Endothelial cell of umbilical vein (primary cell): ENCODE data around the gene GPLD1. TPM values are rescaled to one million over a fixed set of nuclear protein-coding genes. Genes with fewer than 3 reads are reported as not detected.

Experiments
- BruUV-seq: library from RNA; stranded (reverse); fragments of 400-500 nt; replicated peaks from 2 replicates; lab custom pipeline; 2021; lab: Mats Ljungman, UMichigan
- CTCF ChIA-PET: fragments of 300-600, 350-600 bp; sonication (Branson Sonifier 250); formaldehyde crosslinking; loops from one replicate; lab custom pipeline; 2021; ENCODE audit warnings: antibody characterized with exemption, inconsistent platforms; lab: Charles Lee
- POLR2A ChIA-PET: fragments of 300-600, 350-600 bp; sonication (Branson Sonifier 250); formaldehyde crosslinking; loops from one replicate; lab custom pipeline; 2021; ENCODE audit warnings: antibody characterized with exemption, inconsistent platforms; lab: Charles Lee
- DNase-seq: peaks from one replicate; pipeline ENCODE4 v3.0.0-alpha.2; 2011; ENCODE audit warnings: low read depth, low spot score
- FAIRE-seq: peaks from 2 replicates; lab custom pipeline; 2011; peaks lifted over from hg19 to GRCh38; lab: Jason Lieb, UNC
- H2AFZ ChIP-seq: 2 replicates; pipeline ENCODE4 v1.6.0; 2012; ENCODE audit warnings: low read depth, low read length, control low read depth, inconsistent platforms
- H3K27ac ChIP-seq: 2 replicates; pipeline ENCODE4 v1.5.1; 2011; ENCODE audit warnings: low read depth, mild to moderate bottlenecking, control low read depth, low read length, moderate library complexity; ENCODE audit not compliant: insufficient read depth
- H3K27me3 ChIP-seq, 2 experiments: 2 replicates each; pipeline versions ENCODE4 v1.6.0 to v1.6.1; 2011; ENCODE audit warnings: low read length in 2 of 2, mixed read lengths in 1 of 2; ENCODE audit not compliant: control insufficient read depth in 2 of 2, insufficient read depth in 2 of 2
- H3K36me3 ChIP-seq, 2 experiments: 2 replicates in 1 of 2; 3 replicates in 1 of 2; pipeline ENCODE4 v1.5.1; 2011; ENCODE audit warnings: low read length in 2 of 2, mild to moderate bottlenecking in 1 of 2, moderate library complexity in 1 of 2; ENCODE audit not compliant: control insufficient read depth in 2 of 2, insufficient read depth in 2 of 2; ENCODE audit errors: extremely low read depth in 1 of 2
- H3K4me1 ChIP-seq: 3 replicates; pipeline ENCODE4 v1.5.1; 2011; ENCODE audit warnings: mild to moderate bottlenecking, low read length; ENCODE audit not compliant: control insufficient read depth, insufficient read depth; ENCODE audit errors: extremely low read depth
- H3K4me2 ChIP-seq: 2 replicates; pipeline ENCODE4 v1.6.1; 2011; ENCODE audit warnings: low read length, control low read depth, mixed read lengths; ENCODE audit not compliant: insufficient read depth
- H3K4me3 ChIP-seq, 3 experiments: fragments of 200-600 bp in 1 of 3; sonication (generic), shearing (Covaris generic) in 1 of 3; replicated peaks in 1 of 3; 2 replicates each; pipeline ENCODE4 v1.5.1; 2011 to 2016; ENCODE audit warnings: control low read depth in 3 of 3, low read length in 3 of 3, mild to moderate bottlenecking in 2 of 3, inconsistent platforms in 1 of 3, low read depth in 1 of 3, moderate library complexity in 1 of 3; ENCODE audit not compliant: insufficient read depth in 1 of 3
- H3K79me2 ChIP-seq: 2 replicates; pipeline ENCODE4 v1.6.0; 2012; ENCODE audit warnings: low read length, inconsistent platforms; ENCODE audit not compliant: control insufficient read depth, insufficient read depth
- H3K9ac ChIP-seq: replicated peaks from 2 replicates; pipeline ENCODE3; 2011; ENCODE audit warnings: low read length, control low read depth; ENCODE audit not compliant: insufficient read depth; ENCODE audit errors: extremely low read depth
- H3K9me1 ChIP-seq: replicated peaks from 3 replicates; pipeline ENCODE4 v1.6.0; 2011; ENCODE audit warnings: mild to moderate bottlenecking, low read length; ENCODE audit not compliant: control insufficient read depth, insufficient read depth; ENCODE audit errors: extremely low read depth
- H3K9me3 ChIP-seq: replicated peaks from 2 replicates; pipeline ENCODE4 v1.5.1; 2012; ENCODE audit warnings: low read length, inconsistent platforms; ENCODE audit not compliant: control insufficient read depth, insufficient read depth
- H4K20me1 ChIP-seq: replicated peaks from 2 replicates; pipeline ENCODE3; 2011; ENCODE audit warnings: mild to moderate bottlenecking, low read length; ENCODE audit not compliant: control insufficient read depth, insufficient read depth; ENCODE audit errors: extremely low read depth
- GATA2 ChIP-seq: IDR thresholded peaks from 2 replicates; pipeline ENCODE4 v1.7.0; 2011; ENCODE audit warnings: low read depth, mild to moderate bottlenecking, moderate library complexity, mixed read lengths, low read length; ENCODE audit not compliant: insufficient read length, insufficient read depth
- JUN ChIP-seq: IDR thresholded peaks from 2 replicates; pipeline ENCODE4 v1.6.1; 2011; ENCODE audit warnings: borderline replicate concordance, low read depth; ENCODE audit not compliant: insufficient read length, insufficient read depth
- POLR2A ChIP-seq: IDR thresholded peaks from 2 replicates; pipeline ENCODE4 v1.6.1; 2012; ENCODE audit warnings: low read depth, mild to moderate bottlenecking, control low read depth, low read length
- POLR2AphosphoS5 ChIP-seq: IDR thresholded peaks from 2 replicates; pipeline ENCODE4 v1.6.1; 2012; ENCODE audit warnings: low read depth, mild to moderate bottlenecking, control low read depth, low read length, moderate library complexity; ENCODE audit not compliant: insufficient read depth
- dilution Hi-C: fragments of 300-500 bp; cut with MboI; formaldehyde crosslinking; loops from one replicate; pipeline ENCODE4 v1.15.0; 2019; ENCODE audit warnings: low sequenced_read_pairs; ENCODE audit not compliant: extremely low pct_ligation_motif_present
- intact Hi-C: fragments of 100-400 bp; cut with micrococcal nuclease; formaldehyde crosslinking; loops from one replicate; pipeline ENCODE4 v1.10.0; 2022
- polyA plus RNA-seq, 4 experiments: library from polyadenylated mRNA; depleted of rRNA in 3 of 4; stranded (reverse) in 3 of 4; unstranded in 1 of 4; fragments of >200 nt; gene quantifications; 2 replicates each; pipeline versions ENCODE4 v1.2.1 to v1.2.3, GENCODE V29; 2011 to 2012; ENCODE audit warnings: missing spikeins in 1 of 4
- total RNA-seq: library from RNA; stranded (reverse); gene quantifications from 2 replicates; pipeline ENCODE4 v1.2.3, GENCODE V29; 2021
- TF ChIP-seq, protein P1 (sequence below): IDR thresholded peaks from 2 replicates; pipeline ENCODE4 v1.6.1; 2011; ENCODE audit not compliant: insufficient read depth, insufficient read length
- TF ChIP-seq, protein P2 (sequence below), 2 donors: IDR thresholded peaks; 1 replicate in 1 of 2; 2 replicates in 1 of 2; pipeline ENCODE4 v1.5.1; 2011; ENCODE audit warnings: low read length in 2 of 2, mild to moderate bottlenecking in 2 of 2, moderate library complexity in 2 of 2, control low read depth in 1 of 2, inconsistent platforms in 1 of 2, low read depth in 1 of 2; ENCODE audit not compliant: insufficient read depth in 1 of 2; ENCODE audit errors: extremely low read depth in 1 of 2

Gene GPLD1
- total and polyA plus RNA-seq, 2 donors (not counting 3 experiments of a cell fraction or from before 2014, with no cell fraction given) = 0.03 to 0.53 TPM

DNA sequence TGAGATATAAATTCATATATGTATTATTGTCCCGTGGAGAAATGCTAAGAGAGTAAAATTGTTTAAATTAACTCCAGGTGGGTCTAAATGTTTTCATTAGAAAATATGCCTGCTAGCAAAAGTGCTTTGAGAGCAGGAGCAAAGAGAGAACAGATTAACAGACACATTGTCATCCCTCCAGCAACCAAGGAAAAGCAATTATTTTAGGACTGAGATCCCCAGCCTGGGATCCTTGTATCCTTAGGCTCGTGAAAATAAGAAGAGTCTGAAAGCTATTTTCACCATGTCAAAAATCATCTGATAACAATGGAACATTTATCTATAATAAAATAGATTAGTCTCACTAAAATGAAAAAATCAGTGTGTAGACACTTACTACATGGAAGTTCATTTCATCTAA, 98.2 kb downstream of the GPLD1 start:
- FAIRE-seq = no peak
- intact Hi-C loops = no loop called here
- no TSS peak for BruUV-seq

More for the DNA sequence above, 98.2 kb downstream of the GPLD1 start:
- Histone ChIP-seq H3K36me3 (no peaks in the 10 kb centered on the region), H3K79me2 (no peaks in the 10 kb centered on the region), H3K4me3 (no peak overlapping the region), H3K9me3 (no peaks in the 10 kb centered on the region), H3K27me3 (no peaks in the 10 kb centered on the region), H3K4me1 (no peaks in the 10 kb centered on the region), H3K4me2 (no peak overlapping the region), H2AFZ (no peak overlapping the region), H4K20me1 (no peaks in the 10 kb centered on the region), H3K9me1 (no peaks in the 10 kb centered on the region), H3K9ac (no peak overlapping the region), H3K27ac (no peak overlapping the region)
- TF ChIP-seq POLR2A (no peak), GATA2 (no peak), JUN (no peak), POLR2AphosphoS5 (no peak)
- TF ChIP-seq, protein P1, sequence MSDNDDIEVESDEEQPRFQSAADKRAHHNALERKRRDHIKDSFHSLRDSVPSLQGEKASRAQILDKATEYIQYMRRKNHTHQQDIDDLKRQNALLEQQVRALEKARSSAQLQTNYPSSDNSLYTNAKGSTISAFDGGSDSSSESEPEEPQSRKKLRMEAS = no peak
- TF ChIP-seq, protein P2, sequence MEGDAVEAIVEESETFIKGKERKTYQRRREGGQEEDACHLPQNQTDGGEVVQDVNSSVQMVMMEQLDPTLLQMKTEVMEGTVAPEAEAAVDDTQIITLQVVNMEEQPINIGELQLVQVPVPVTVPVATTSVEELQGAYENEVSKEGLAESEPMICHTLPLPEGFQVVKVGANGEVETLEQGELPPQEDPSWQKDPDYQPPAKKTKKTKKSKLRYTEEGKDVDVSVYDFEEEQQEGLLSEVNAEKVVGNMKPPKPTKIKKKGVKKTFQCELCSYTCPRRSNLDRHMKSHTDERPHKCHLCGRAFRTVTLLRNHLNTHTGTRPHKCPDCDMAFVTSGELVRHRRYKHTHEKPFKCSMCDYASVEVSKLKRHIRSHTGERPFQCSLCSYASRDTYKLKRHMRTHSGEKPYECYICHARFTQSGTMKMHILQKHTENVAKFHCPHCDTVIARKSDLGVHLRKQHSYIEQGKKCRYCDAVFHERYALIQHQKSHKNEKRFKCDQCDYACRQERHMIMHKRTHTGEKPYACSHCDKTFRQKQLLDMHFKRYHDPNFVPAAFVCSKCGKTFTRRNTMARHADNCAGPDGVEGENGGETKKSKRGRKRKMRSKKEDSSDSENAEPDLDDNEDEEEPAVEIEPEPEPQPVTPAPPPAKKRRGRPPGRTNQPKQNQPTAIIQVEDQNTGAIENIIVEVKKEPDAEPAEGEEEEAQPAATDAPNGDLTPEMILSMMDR (IDR thresholded peaks at IDR 0.05; ENCODE audit: extremely low read depth in 1 of 2, insufficient read depth in 1 of 2, low read depth in 1 of 2, low read length in 2 of 2) = no peak
- dilution Hi-C loops = no loop called here
- ChIA-PET POLR2A (no interaction called here), CTCF (interaction anchor here (2.3 kb wide), 1 partner anchor 108 kb away, joined by 7 read pairs; no protein-coding TSS in a partner anchor)
- no peak for DNase-seq
